GM06990 (cell line): ENCODE data around the gene PHLPP1.

Experiments used
- DNase-seq: peaks from one replicate; pipeline ENCODE4 v3.0.0-alpha.2; 2011; ENCODE audit not compliant: insufficient read length; ENCODE audit errors: extremely low read depth
- H3K27me3 ChIP-seq: replicated peaks from 2 replicates; pipeline ENCODE4 v1.6.0; 2011; ENCODE audit warnings: low read length; ENCODE audit not compliant: control insufficient read depth, insufficient read depth
- H3K36me3 ChIP-seq: 2 replicates; pipeline ENCODE4 v1.5.1; 2011; ENCODE audit warnings: low read length; ENCODE audit not compliant: control insufficient read depth, insufficient read depth
- H3K4me3 ChIP-seq: replicated peaks from 2 replicates; pipeline ENCODE4 v1.5.1; 2011; ENCODE audit warnings: low read depth, mild to moderate bottlenecking, control low read depth, low read length
- CTCF ChIP-seq: IDR thresholded peaks from 2 replicates; pipeline ENCODE4 v1.5.1; 2011; ENCODE audit warnings: low read length, control low read depth, mild to moderate bottlenecking, inconsistent platforms; ENCODE audit not compliant: insufficient read depth, poor library complexity, severe bottlenecking

The PHLPP1 gene

DNA sequence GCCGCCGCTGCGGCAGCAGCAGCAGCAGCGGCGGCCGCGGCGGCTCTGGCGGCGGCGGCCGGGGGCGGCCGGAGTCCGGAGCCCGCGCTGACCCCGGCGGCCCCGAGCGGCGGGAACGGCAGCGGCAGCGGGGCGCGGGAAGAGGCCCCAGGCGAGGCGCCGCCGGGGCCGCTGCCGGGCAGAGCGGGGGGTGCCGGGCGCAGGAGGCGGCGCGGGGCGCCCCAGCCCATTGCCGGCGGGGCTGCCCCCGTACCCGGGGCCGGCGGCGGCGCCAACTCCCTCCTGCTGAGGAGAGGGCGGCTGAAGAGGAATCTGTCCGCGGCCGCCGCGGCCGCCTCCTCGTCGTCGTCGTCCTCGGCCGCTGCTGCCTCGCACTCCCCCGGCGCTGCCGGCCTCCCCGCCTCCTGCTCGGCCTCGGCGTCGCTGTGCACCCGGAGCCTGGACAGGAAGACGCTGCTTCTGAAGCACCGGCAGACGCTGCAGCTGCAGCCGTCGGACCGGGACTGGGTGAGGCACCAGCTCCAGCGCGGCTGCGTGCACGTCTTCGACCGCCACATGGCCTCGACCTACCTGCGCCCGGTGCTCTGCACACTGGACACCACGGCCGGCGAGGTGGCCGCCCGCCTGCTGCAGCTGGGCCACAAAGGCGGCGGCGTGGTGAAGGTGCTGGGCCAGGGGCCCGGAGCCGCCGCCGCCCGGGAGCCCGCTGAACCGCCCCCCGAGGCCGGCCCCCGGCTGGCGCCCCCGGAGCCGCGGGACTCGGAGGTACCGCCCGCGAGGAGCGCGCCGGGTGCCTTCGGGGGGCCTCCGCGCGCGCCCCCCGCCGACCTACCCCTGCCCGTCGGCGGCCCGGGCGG, 646 bp downstream of the PHLPP1 start:
- peak; percentile 76 for DNase-seq
- Histone ChIP-seq H3K36me3 (no peaks in the 10 kb centered on the region), H3K27me3 (peaks cover 3% of the 10 kb centered on the region; the same call in 1 of the 2 replicates), H3K4me3 (peak overlapping the region; percentile 76)
- no peak for TF ChIP-seq CTCF

GRCh38 chr18:62716619-62717168, 1.4 kb downstream of the PHLPP1 start:
- Histone ChIP-seq H3K4me3 (peak overlapping the region; percentile 52), H3K36me3 (no peaks in the 10 kb centered on the region), H3K27me3 (peaks cover 3% of the 10 kb centered on the region; the same call in 1 of the 2 replicates)
- DNase-seq, result no peak
- peak; percentile 10 for TF ChIP-seq CTCF

- Histone ChIP-seq H3K36me3 (no peaks in the 10 kb centered on the region), H3K27me3 (peaks cover 3% of the 10 kb centered on the region; the same call in 1 of the 2 replicates), H3K4me3 (peak overlapping the region; percentile 52)
- TF ChIP-seq CTCF, result no peak
- no peak for DNase-seq
Observed at GRCh38 chr18:62717169-62717924, 2.0 kb downstream of the PHLPP1 start.

- Histone ChIP-seq H3K27me3 (peaks cover 3% of the 10 kb centered on the region; the same call in 1 of the 2 replicates), H3K36me3 (no peaks in the 10 kb centered on the region), H3K4me3 (no peak overlapping the region)
- no peak for TF ChIP-seq CTCF
- DNase-seq, result no peak
Observed at GRCh38 chr18:62717925-62718800, 2.8 kb downstream of the PHLPP1 start.

- Histone ChIP-seq H3K4me3 (no peak overlapping the region), H3K27me3 (peaks cover 3% of the 10 kb centered on the region; the same call in 1 of the 2 replicates), H3K36me3 (no peaks in the 10 kb centered on the region)
- DNase-seq, result no peak
- no peak for TF ChIP-seq CTCF
Observed at GRCh38 chr18:62720048-62720447, 4.7 kb downstream of the PHLPP1 start.
